GM19395 (cell line): ENCODE measurements around the gene ARMC2.

Experiments used
- ATAC-seq: cut with Tn5 transposase; IDR thresholded peaks from one replicate; pipeline ENCODE4 v1.9.1; 2021; ENCODE audit warnings: mild to moderate bottlenecking, moderate library complexity; ENCODE audit not compliant: unreplicated experiment

The ARMC2 gene

GRCh38 chr6:108985301-108985700, 137.1 kb downstream of the ARMC2 start:
- ATAC-seq, result no peak

GRCh38 chr6:108987156-108987555, 138.9 kb downstream of the ARMC2 start:
- no peak for ATAC-seq

- ATAC-seq, result no peak
Measured at GRCh38 chr6:108988296-108988695, 140.1 kb downstream of the ARMC2 start.

- no peak for ATAC-seq
Measured at GRCh38 chr6:108988765-108989164, 140.5 kb downstream of the ARMC2 start.

- no peak for ATAC-seq
Measured at GRCh38 chr6:108989700-108990099, 141.5 kb downstream of the ARMC2 start.

- ATAC-seq, result no peak
Measured at GRCh38 chr6:108993876-108994275, 145.7 kb downstream of the ARMC2 start.

- no peak for ATAC-seq
Measured at GRCh38 chr6:108995296-108995695, 147.1 kb downstream of the ARMC2 start.

- ATAC-seq, result no peak
Measured at GRCh38 chr6:108996208-108996607, 148.0 kb downstream of the ARMC2 start.

GRCh38 chr6:108998485-108998884, 150.3 kb downstream of the ARMC2 start:
- no peak for ATAC-seq

- no peak for ATAC-seq
Measured at GRCh38 chr6:108999428-108999827, 151.2 kb downstream of the ARMC2 start.

GRCh38 chr6:109000289-109000688, 152.1 kb downstream of the ARMC2 start:
- ATAC-seq, result no peak

GRCh38 chr6:109001291-109001894, 153.2 kb downstream of the ARMC2 start:
- ATAC-seq, result no peak

GRCh38 chr6:109002051-109002697, 154.0 kb downstream of the ARMC2 start:
- no peak for ATAC-seq

- no peak for ATAC-seq
Measured at GRCh38 chr6:109002882-109003281, 154.7 kb downstream of the ARMC2 start.

GRCh38 chr6:109006818-109007217, 158.6 kb downstream of the ARMC2 start:
- ATAC-seq, result no peak

- no peak for ATAC-seq
Measured at GRCh38 chr6:109007521-109007920, 159.3 kb downstream of the ARMC2 start.

- no peak for ATAC-seq
Measured at GRCh38 chr6:109008054-109008453, 159.8 kb downstream of the ARMC2 start.

GRCh38 chr6:109008537-109009235, 160.5 kb downstream of the ARMC2 start:
- ATAC-seq, result peak; percentile 33

- ATAC-seq, result peak; percentile 87
Measured at GRCh38 chr6:109009236-109009961, 161.2 kb downstream of the ARMC2 start.

GRCh38 chr6:109009962-109010704, 161.9 kb downstream of the ARMC2 start:
- peak; percentile 9 for ATAC-seq

- ATAC-seq, result no peak
Measured at GRCh38 chr6:109010705-109011102, 162.5 kb downstream of the ARMC2 start.
